HG03039 (cell line): ENCODE measurements around the gene RFTN1.
A peak's percentile ranks its signal among the peaks of the same experiment; 100 is the strongest.

Source experiments
- ATAC-seq: cut with Tn5 transposase; IDR thresholded peaks from one replicate; pipeline ENCODE4 v1.9.1; 2021; ENCODE audit warnings: mild to moderate bottlenecking, moderate library complexity; ENCODE audit not compliant: unreplicated experiment

Gene RFTN1

GRCh38 chr3:16471897-16472296 is 41.6 kb downstream of the RFTN1 start:
- ATAC-seq: no peak

GRCh38 chr3:16470590-16470989 is 42.9 kb downstream of the RFTN1 start:
- ATAC-seq: no peak

GRCh38 chr3:16468336-16469098 is 45.0 kb downstream of the RFTN1 start:
- ATAC-seq: no peak

- no peak for ATAC-seq
Measured at GRCh38 chr3:16468002-16468335, 45.5 kb downstream of the RFTN1 start.

- ATAC-seq: peak; percentile 76
Measured at GRCh38 chr3:16467393-16467792, 46.1 kb downstream of the RFTN1 start.

GRCh38 chr3:16466822-16467221 is 46.7 kb downstream of the RFTN1 start:
- no peak for ATAC-seq

GRCh38 chr3:16464511-16465148 is 48.9 kb downstream of the RFTN1 start:
- ATAC-seq: no peak

GRCh38 chr3:16463914-16464313 is 49.6 kb downstream of the RFTN1 start:
- no peak for ATAC-seq

GRCh38 chr3:16463119-16463518 is 50.4 kb downstream of the RFTN1 start:
- ATAC-seq: no peak

GRCh38 chr3:16462679-16463078 is 50.8 kb downstream of the RFTN1 start:
- no peak for ATAC-seq

GRCh38 chr3:16461463-16462245 is 51.8 kb downstream of the RFTN1 start:
- no peak for ATAC-seq

- ATAC-seq: no peak
Measured at GRCh38 chr3:16460886-16461285, 52.6 kb downstream of the RFTN1 start.

- no peak for ATAC-seq
Measured at GRCh38 chr3:16460273-16460672, 53.2 kb downstream of the RFTN1 start.

GRCh38 chr3:16456784-16457415 is 56.6 kb downstream of the RFTN1 start:
- no peak for ATAC-seq

- no peak for ATAC-seq
Measured at GRCh38 chr3:16455966-16456365, 57.5 kb downstream of the RFTN1 start.

- ATAC-seq: no peak
Measured at GRCh38 chr3:16455001-16455400, 58.5 kb downstream of the RFTN1 start.

- no peak for ATAC-seq
Measured at GRCh38 chr3:16452261-16452660, 61.2 kb downstream of the RFTN1 start.

GRCh38 chr3:16449369-16449768 is 64.1 kb downstream of the RFTN1 start:
- ATAC-seq: no peak

- no peak for ATAC-seq
Measured at GRCh38 chr3:16448639-16449070, 64.8 kb downstream of the RFTN1 start.

GRCh38 chr3:16447135-16447534 is 66.4 kb downstream of the RFTN1 start:
- ATAC-seq: no peak

- ATAC-seq: no peak
Measured at GRCh38 chr3:16444344-16444743, 69.2 kb downstream of the RFTN1 start.
